Liver (tissue), 9 donors: ENCODE results near the gene ZNRF3. TPM values are rescaled to one million over a fixed set of nuclear protein-coding genes. Genes with fewer than 3 reads are reported as not detected.

ENCODE experiments used
- DNase-seq: peaks from one replicate; pipeline ENCODE4 v3.0.0-alpha.2; 2017; ENCODE audit warnings: low spot score
- H3K27ac ChIP-seq, 2 donors: one replicate each; pipeline ENCODE4 v1.7.0; 2013; ENCODE audit warnings: inconsistent platforms in 2 of 2, low read length in 2 of 2, control low read depth in 1 of 2, low read depth in 1 of 2, mild to moderate bottlenecking in 1 of 2
- H3K27me3 ChIP-seq, 4 donors: one replicate each; pipeline versions ENCODE4 v1.6.1 to v1.7.0; 2013; ENCODE audit warnings: low read length in 3 of 4, inconsistent platforms in 1 of 4, mild to moderate bottlenecking in 1 of 4, moderate library complexity in 1 of 4; ENCODE audit not compliant: control insufficient read depth in 4 of 4, insufficient read depth in 4 of 4
- H3K36me3 ChIP-seq, 4 donors: one replicate each; pipeline versions ENCODE4 v1.6.1 to v1.7.0; 2013; ENCODE audit warnings: low read length in 3 of 4, mild to moderate bottlenecking in 3 of 4, low read depth in 1 of 4, moderate library complexity in 1 of 4; ENCODE audit not compliant: control insufficient read depth in 4 of 4, insufficient read depth in 3 of 4
- H3K4me1 ChIP-seq, 4 donors: one replicate each; pipeline versions ENCODE4 v1.6.1 to v1.7.0; 2013; ENCODE audit warnings: low read length in 3 of 4, mild to moderate bottlenecking in 3 of 4, moderate library complexity in 1 of 4; ENCODE audit not compliant: control insufficient read depth in 4 of 4, insufficient read depth in 4 of 4
- H3K4me3 ChIP-seq, 3 donors: one replicate each; pipeline versions ENCODE4 v1.6.1 to v1.7.0; 2013; ENCODE audit warnings: low read length in 3 of 3, control low read depth in 1 of 3, low read depth in 1 of 3, mild to moderate bottlenecking in 1 of 3
- H3K9ac ChIP-seq, 2 donors: one replicate each; pipeline ENCODE4 v1.7.0; 2013; ENCODE audit warnings: low read length in 2 of 2, mild to moderate bottlenecking in 2 of 2, moderate library complexity in 2 of 2, control low read depth in 1 of 2, low read depth in 1 of 2
- H3K9me3 ChIP-seq, 4 donors: one replicate each; pipeline versions ENCODE4 v1.6.1 to v1.7.0; 2013; ENCODE audit warnings: low read length in 3 of 4; ENCODE audit not compliant: control insufficient read depth in 4 of 4
- ATF3 ChIP-seq: IDR thresholded peaks from 2 replicates; pipeline ENCODE4 v1.6.1; 2016; ENCODE audit warnings: antibody characterized with exemption
- CTCF ChIP-seq: fragments of 150-350 bp; IDR thresholded peaks from 2 replicates; pipeline ENCODE4 v1.5.1; 2017; ENCODE audit warnings: improper control_type of control experiment, low read depth, low read length; ENCODE audit not compliant: missing input control
- EGR1 ChIP-seq, 2 donors: IDR thresholded peaks; 2 replicates each; pipeline ENCODE4 v1.6.1; 2016 to 2018; ENCODE audit warnings: antibody characterized with exemption in 2 of 2, low read depth in 2 of 2
- FOXA1 ChIP-seq: IDR thresholded peaks from 2 replicates; pipeline ENCODE4 v1.6.1; 2016; ENCODE audit warnings: antibody characterized with exemption
- FOXA2 ChIP-seq: IDR thresholded peaks from 2 replicates; pipeline ENCODE4 v1.6.1; 2016; ENCODE audit warnings: antibody characterized with exemption
- GABPA ChIP-seq, 2 donors: IDR thresholded peaks in 1 of 2; conservative IDR thresholded peaks in 1 of 2; 2 replicates each; pipeline ENCODE4 v1.6.1; 2016; ENCODE audit warnings: antibody characterized with exemption in 2 of 2, mild to moderate bottlenecking in 1 of 2, moderate library complexity in 1 of 2
- HNF4A ChIP-seq, 2 donors: conservative IDR thresholded peaks; 2 replicates each; pipeline ENCODE4 v1.6.1; 2016; ENCODE audit warnings: antibody characterized with exemption in 2 of 2, mild to moderate bottlenecking in 2 of 2
- HNF4G ChIP-seq: IDR thresholded peaks from 2 replicates; pipeline ENCODE4 v1.6.1; 2016; ENCODE audit warnings: antibody characterized with exemption
- JUND ChIP-seq, 2 donors: IDR thresholded peaks; 2 replicates each; pipeline ENCODE4 v1.6.1; 2016; ENCODE audit warnings: antibody characterized with exemption in 2 of 2
- MAX ChIP-seq: IDR thresholded peaks from 2 replicates; pipeline ENCODE4 v1.6.1; 2016; ENCODE audit warnings: antibody characterized with exemption
- NR2F2 ChIP-seq: IDR thresholded peaks from 2 replicates; pipeline ENCODE4 v1.6.1; 2016; ENCODE audit warnings: antibody characterized with exemption
- RAD21 ChIP-seq, 2 donors: IDR thresholded peaks; 2 replicates each; pipeline ENCODE4 v1.6.1; 2016; ENCODE audit warnings: antibody characterized with exemption in 2 of 2, mild to moderate bottlenecking in 2 of 2
- RXRA ChIP-seq, 2 donors: IDR thresholded peaks; 2 replicates each; pipeline ENCODE4 v1.6.1; 2017 to 2018; ENCODE audit warnings: antibody characterized with exemption in 2 of 2, mild to moderate bottlenecking in 1 of 2
- SP1 ChIP-seq: IDR thresholded peaks from 2 replicates; pipeline ENCODE4 v1.6.1; 2018; ENCODE audit warnings: antibody characterized with exemption, mild to moderate bottlenecking
- TAF1 ChIP-seq: conservative IDR thresholded peaks from 2 replicates; pipeline ENCODE4 v1.6.1; 2016; ENCODE audit warnings: antibody characterized with exemption, mild to moderate bottlenecking
- YY1 ChIP-seq: IDR thresholded peaks from 2 replicates; pipeline ENCODE4 v1.6.1; 2016; ENCODE audit warnings: antibody characterized with exemption, mild to moderate bottlenecking
- ZBTB33 ChIP-seq: IDR thresholded peaks from 2 replicates; pipeline ENCODE4 v1.6.1; 2016; ENCODE audit warnings: antibody characterized with exemption
- WGBS: extraction: QIAGEN DNeasy Blood & Tissue Kit; methylation state at CpG from one replicate; pipeline ENCODE4 v1.1.7; 2013; 5-methylcytosine and 5-hydroxymethylcytosine counted together
- polyA plus RNA-seq, 2 donors: library from polyadenylated mRNA; stranded (reverse) in 1 of 2; unstranded in 1 of 2; fragments of 200-250 nt in 1 of 2; fragments of >200 nt in 1 of 2; fragmentation: Nextera tagmentation in 1 of 2; extraction: Ambion mirVana in 1 of 2; gene quantifications; one replicate each; pipeline versions ENCODE4 v1.2.1 to v1.2.3, GENCODE V29; 2013 to 2015
- total RNA-seq, 2 donors: library from RNA; depleted of rRNA; stranded (reverse); fragments of >200 nt; gene quantifications; one replicate each; pipeline ENCODE4 v1.2.3, GENCODE V29; 2014
- TF ChIP-seq, protein P1 (sequence below): IDR thresholded peaks from 2 replicates; pipeline ENCODE4 v1.6.1; 2016; ENCODE audit warnings: antibody characterized with exemption, mild to moderate bottlenecking
- donor health status: healthy.
- donor health status: healthy.
- donor health status: healthy.
- donor health status: healthy.
- donor health status: healthy.

Gene ZNRF3
- total and polyA plus RNA-seq, 4 donors: 2.2 to 5.9 (median 4.7) TPM

DNA sequence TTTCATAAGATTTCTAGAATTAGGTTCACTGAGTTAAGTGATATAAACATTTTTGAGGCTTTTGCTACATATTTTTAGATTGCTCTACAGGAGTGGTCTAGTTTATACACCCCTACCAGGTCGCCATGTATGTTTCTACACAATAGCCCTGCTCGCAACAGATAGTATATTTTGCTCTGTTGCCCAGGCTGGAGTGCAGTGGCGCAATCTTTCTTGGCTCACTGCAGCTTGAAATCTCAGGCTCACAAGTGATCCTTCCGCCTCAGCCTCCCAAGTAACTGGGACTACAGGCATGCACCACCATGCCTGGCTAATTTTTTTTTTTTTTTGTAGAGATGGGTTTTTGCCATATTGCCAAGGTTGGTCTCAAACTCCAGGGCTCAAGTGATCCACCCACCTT is 10.4 kb downstream of the ZNRF3 start:
- TF ChIP-seq ATF3: no peak
- no peak for TF ChIP-seq YY1
- TF ChIP-seq FOXA2: no peak
- no peak for TF ChIP-seq SP1
- no peak for DNase-seq
- Histone ChIP-seq H3K27ac (no peak overlapping the region), H3K4me1 (peaks cover 0 to 11% (median 4%) of the 10 kb centered on the region in 4 donors), H3K4me3 (no peak overlapping the region), H3K36me3 (no peaks in the 10 kb centered on the region), H3K27me3 (no peaks in the 10 kb centered on the region), H3K9me3 (no peaks in the 10 kb centered on the region), H3K9ac (no peak overlapping the region)
- WGBS: 93% methylated on average over 4 of the region's 4 CpGs

- DNase-seq: no peak
- H3K4me1 ChIP-seq: peaks cover 0 to 11% (median 4%) of the 10 kb centered on the region in 4 donors
- H3K9me3 ChIP-seq: no peaks in the 10 kb centered on the region
- TF ChIP-seq, protein P1, sequence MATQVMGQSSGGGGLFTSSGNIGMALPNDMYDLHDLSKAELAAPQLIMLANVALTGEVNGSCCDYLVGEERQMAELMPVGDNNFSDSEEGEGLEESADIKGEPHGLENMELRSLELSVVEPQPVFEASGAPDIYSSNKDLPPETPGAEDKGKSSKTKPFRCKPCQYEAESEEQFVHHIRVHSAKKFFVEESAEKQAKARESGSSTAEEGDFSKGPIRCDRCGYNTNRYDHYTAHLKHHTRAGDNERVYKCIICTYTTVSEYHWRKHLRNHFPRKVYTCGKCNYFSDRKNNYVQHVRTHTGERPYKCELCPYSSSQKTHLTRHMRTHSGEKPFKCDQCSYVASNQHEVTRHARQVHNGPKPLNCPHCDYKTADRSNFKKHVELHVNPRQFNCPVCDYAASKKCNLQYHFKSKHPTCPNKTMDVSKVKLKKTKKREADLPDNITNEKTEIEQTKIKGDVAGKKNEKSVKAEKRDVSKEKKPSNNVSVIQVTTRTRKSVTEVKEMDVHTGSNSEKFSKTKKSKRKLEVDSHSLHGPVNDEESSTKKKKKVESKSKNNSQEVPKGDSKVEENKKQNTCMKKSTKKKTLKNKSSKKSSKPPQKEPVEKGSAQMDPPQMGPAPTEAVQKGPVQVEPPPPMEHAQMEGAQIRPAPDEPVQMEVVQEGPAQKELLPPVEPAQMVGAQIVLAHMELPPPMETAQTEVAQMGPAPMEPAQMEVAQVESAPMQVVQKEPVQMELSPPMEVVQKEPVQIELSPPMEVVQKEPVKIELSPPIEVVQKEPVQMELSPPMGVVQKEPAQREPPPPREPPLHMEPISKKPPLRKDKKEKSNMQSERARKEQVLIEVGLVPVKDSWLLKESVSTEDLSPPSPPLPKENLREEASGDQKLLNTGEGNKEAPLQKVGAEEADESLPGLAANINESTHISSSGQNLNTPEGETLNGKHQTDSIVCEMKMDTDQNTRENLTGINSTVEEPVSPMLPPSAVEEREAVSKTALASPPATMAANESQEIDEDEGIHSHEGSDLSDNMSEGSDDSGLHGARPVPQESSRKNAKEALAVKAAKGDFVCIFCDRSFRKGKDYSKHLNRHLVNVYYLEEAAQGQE: no peak
- TF ChIP-seq ATF3: no peak
- TF ChIP-seq EGR1 (IDR thresholded peaks at IDR 0.05; ENCODE audit: low read depth in 2 of 2): no peak
- TF ChIP-seq HNF4A (conservative IDR thresholded peaks at IDR 0.05): no peak
- no peak for TF ChIP-seq GABPA (IDR thresholded peaks at IDR 0.05 in 1 of 2, conservative IDR thresholded peaks at IDR 0.05 in 1 of 2)
- no peak for TF ChIP-seq SP1
- TF ChIP-seq TAF1: no peak
- no peak for TF ChIP-seq FOXA1
- TF ChIP-seq CTCF: no peak
- TF ChIP-seq ZBTB33: no peak
- no peak for TF ChIP-seq RAD21 (IDR thresholded peaks at IDR 0.05)
- TF ChIP-seq RXRA (IDR thresholded peaks at IDR 0.05): no peak
- TF ChIP-seq HNF4G: no peak
- TF ChIP-seq JUND (IDR thresholded peaks at IDR 0.05): no peak
- TF ChIP-seq MAX: no peak
- TF ChIP-seq NR2F2: no peak
- no peak for TF ChIP-seq FOXA2
- no peak overlapping the region for H3K9ac ChIP-seq
- H3K36me3 ChIP-seq: no peaks in the 10 kb centered on the region
- no peaks in the 10 kb centered on the region for H3K27me3 ChIP-seq
- H3K4me3 ChIP-seq: no peak overlapping the region
- WGBS: 74% methylated on average over 8 of the region's 8 CpGs
- H3K27ac ChIP-seq: no peak overlapping the region
These were observed 11.0 kb downstream of the ZNRF3 start for GRCh38 chr22:28894334-28894733.
